DOHH2 (cell line): ENCODE measurements around the gene ERP27.

Experiments used
- H3F3A ChIP-seq: fragments of 200-600 bp; sonication (generic), shearing (Covaris generic); 2 replicates; pipeline ENCODE4 v1.6.0; 2016; ENCODE audit warnings: antibody characterized with exemption, mild to moderate bottlenecking; ENCODE audit not compliant: control insufficient read depth, insufficient read depth
- H3K27ac ChIP-seq: fragments of 200-600 bp; sonication (generic); 2 replicates; pipeline ENCODE4 v1.5.1; 2014; ENCODE audit warnings: low read depth, mild to moderate bottlenecking, low read length, moderate library complexity
- H3K27me3 ChIP-seq: fragments of 200-600 bp; sonication (generic); 2 replicates; pipeline ENCODE4 v1.6.1; 2014; ENCODE audit warnings: mild to moderate bottlenecking, low read length, mixed read lengths; ENCODE audit not compliant: control insufficient read depth
- H3K36me3 ChIP-seq: fragments of 200-600 bp; sonication (generic); 2 replicates; pipeline ENCODE4 v1.6.1; 2014; ENCODE audit warnings: mild to moderate bottlenecking, low read length, moderate library complexity, mixed read lengths; ENCODE audit not compliant: control insufficient read depth
- H3K4me1 ChIP-seq: fragments of 200-600 bp; sonication (generic); 2 replicates; pipeline ENCODE4 v1.6.1; 2014; ENCODE audit warnings: mild to moderate bottlenecking, low read length, mixed read lengths; ENCODE audit not compliant: control insufficient read depth
- H3K4me2 ChIP-seq: fragments of 200-600 bp; sonication (generic); 2 replicates; pipeline ENCODE4 v1.6.0; 2014; ENCODE audit warnings: mild to moderate bottlenecking, low read length, moderate library complexity
- H3K4me3 ChIP-seq: fragments of 200-600 bp; sonication (generic); 2 replicates; pipeline ENCODE4 v1.5.1; 2014; ENCODE audit warnings: mild to moderate bottlenecking, low read length, mixed read lengths
- H3K79me2 ChIP-seq: fragments of 200-600 bp; sonication (generic); 2 replicates; pipeline ENCODE4 v1.6.1; 2014; ENCODE audit warnings: mild to moderate bottlenecking, low read length, mixed read lengths; ENCODE audit not compliant: control insufficient read depth
- H3K9me2 ChIP-seq: fragments of 200-600 bp; sonication (generic); replicated peaks from 2 replicates; pipeline ENCODE4 v1.6.1; 2014; ENCODE audit warnings: mild to moderate bottlenecking, low read length, mixed read lengths; ENCODE audit not compliant: control insufficient read depth
- H3K9me3 ChIP-seq: fragments of 200-600 bp; sonication (generic); 2 replicates; pipeline ENCODE4 v1.6.1; 2014; ENCODE audit warnings: antibody characterized with exemption, low read length, mixed read lengths; ENCODE audit not compliant: control insufficient read depth, insufficient read depth
- H4K20me1 ChIP-seq: fragments of 200-600 bp; sonication (generic); 2 replicates; pipeline ENCODE4 v1.6.0; 2014; ENCODE audit warnings: low read depth, mild to moderate bottlenecking, antibody characterized with exemption, low read length, moderate library complexity; ENCODE audit not compliant: control insufficient read depth, insufficient read depth
- EZH2phosphoT487 ChIP-seq: fragments of 200-600 bp; sonication (generic); IDR thresholded peaks from 2 replicates; pipeline ENCODE4 v1.6.1; 2017; ENCODE audit warnings: borderline replicate concordance, mild to moderate bottlenecking, antibody characterized with exemption, low read length, moderate library complexity, mixed read lengths
- TF ChIP-seq, protein P1 (sequence below): fragments of 200-600 bp; sonication (generic); IDR thresholded peaks from one replicate; pipeline ENCODE4 v1.5.1; 2014; ENCODE audit warnings: antibody characterized with exemption, mild to moderate bottlenecking, low read depth, low read length; ENCODE audit not compliant: poor library complexity, severe bottlenecking

The ERP27 gene

DNA sequence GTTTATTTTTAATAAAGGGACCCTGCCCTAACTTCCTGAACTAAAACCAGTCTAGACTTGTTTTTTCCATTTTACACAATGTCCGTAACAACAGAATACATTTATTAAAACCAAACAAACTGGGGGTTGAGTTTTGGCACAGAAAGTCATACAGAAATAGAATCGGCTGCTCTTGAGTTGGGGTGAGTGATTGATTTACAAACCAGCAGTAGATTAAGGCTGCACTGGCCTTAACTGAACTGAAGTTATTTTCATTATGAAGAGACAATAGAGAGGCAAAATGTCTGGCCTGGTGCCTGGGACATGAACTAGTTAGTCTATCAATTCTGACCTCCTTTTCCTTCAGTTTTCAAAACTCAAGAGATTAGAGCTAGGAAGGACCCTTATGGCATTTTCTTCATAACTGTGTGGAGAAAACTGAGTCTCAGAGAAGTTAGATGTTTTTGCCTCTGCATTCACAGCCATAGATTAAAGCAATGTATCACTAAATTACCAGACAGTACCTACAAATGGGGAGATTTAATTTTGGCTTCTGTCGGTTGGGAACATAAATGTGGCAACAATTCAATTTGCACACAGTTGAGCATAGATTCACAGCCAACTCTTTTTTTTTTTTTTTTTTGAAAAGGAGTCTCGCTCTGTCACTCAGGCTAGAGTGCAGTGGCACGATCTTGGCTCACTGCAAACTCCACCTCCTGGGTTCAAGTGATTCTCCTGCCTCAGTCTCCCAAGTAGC lies 32.9 kb downstream of the ERP27 start:
- no peak for TF ChIP-seq EZH2phosphoT487
- TF ChIP-seq, protein P1, sequence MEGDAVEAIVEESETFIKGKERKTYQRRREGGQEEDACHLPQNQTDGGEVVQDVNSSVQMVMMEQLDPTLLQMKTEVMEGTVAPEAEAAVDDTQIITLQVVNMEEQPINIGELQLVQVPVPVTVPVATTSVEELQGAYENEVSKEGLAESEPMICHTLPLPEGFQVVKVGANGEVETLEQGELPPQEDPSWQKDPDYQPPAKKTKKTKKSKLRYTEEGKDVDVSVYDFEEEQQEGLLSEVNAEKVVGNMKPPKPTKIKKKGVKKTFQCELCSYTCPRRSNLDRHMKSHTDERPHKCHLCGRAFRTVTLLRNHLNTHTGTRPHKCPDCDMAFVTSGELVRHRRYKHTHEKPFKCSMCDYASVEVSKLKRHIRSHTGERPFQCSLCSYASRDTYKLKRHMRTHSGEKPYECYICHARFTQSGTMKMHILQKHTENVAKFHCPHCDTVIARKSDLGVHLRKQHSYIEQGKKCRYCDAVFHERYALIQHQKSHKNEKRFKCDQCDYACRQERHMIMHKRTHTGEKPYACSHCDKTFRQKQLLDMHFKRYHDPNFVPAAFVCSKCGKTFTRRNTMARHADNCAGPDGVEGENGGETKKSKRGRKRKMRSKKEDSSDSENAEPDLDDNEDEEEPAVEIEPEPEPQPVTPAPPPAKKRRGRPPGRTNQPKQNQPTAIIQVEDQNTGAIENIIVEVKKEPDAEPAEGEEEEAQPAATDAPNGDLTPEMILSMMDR = no peak
- Histone ChIP-seq H3K27ac (no peak overlapping the region), H3K36me3 (no peaks in the 10 kb centered on the region), H3K4me3 (no peak overlapping the region), H4K20me1 (no peaks in the 10 kb centered on the region), H3K79me2 (no peaks in the 10 kb centered on the region), H3K4me1 (no peaks in the 10 kb centered on the region), H3K9me3 (no peaks in the 10 kb centered on the region), H3F3A (no peaks in the 10 kb centered on the region), H3K9me2 (no peaks in the 10 kb centered on the region), H3K4me2 (no peak overlapping the region), H3K27me3 (no peaks in the 10 kb centered on the region)

DNA sequence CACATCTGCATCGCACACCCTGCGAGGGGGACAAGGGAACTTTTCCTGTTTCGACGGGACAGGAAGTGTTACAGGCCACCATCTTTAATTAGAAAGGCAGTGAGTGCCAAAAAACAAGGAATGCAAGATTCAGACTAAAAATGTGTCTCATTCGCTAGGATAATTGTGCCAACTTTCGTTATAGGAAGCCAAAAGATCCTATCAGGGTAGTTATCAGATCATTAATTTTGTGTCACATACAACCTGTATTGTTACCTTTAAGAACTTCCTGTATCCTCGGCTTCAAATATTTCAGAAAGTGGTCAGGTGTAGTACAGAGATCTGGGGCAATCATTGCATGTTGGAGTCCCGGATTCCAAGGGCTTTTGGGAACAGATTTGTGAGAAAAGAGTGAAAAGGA lies 33.5 kb downstream of the ERP27 start:
- Histone ChIP-seq H3K4me1 (no peaks in the 10 kb centered on the region), H3F3A (no peaks in the 10 kb centered on the region), H3K27ac (no peak overlapping the region), H3K9me3 (no peaks in the 10 kb centered on the region), H3K4me2 (no peak overlapping the region), H3K79me2 (no peaks in the 10 kb centered on the region), H3K4me3 (no peak overlapping the region), H3K36me3 (no peaks in the 10 kb centered on the region), H3K9me2 (no peaks in the 10 kb centered on the region), H4K20me1 (no peaks in the 10 kb centered on the region), H3K27me3 (no peaks in the 10 kb centered on the region)
- TF ChIP-seq EZH2phosphoT487 = no peak
- TF ChIP-seq, protein P1 = no peak

DNA sequence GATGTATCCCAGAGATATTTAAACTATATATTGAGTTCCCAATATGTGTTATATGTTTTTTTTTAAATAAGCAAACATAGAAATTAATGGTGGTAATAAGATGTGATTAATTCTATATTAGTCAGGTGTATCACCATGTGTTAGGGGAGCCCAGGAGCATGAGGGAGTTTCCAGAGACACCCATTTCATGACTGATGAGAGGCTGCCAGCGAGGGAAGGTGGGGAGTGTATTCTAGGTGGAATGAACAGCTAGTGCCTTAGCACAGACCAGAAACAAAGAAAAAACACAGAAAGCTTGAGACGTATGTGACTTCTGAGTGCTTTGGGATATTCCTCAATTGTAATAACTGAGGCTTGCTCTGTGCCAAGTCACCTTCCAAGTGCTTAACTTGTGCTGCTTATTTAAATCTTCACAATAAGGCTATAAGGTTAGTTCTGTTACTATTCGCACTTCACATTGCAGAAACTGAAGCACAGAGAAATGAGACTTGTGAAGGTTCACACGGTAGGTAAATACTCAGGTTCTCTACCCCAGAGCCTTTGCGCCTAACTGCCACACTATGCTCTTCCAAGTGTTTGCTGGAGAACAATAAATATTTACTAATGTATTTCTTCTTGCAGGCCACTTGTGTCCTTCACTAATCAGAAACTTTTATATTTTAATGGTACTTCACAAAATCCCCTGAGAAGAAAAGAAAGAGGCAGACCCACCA lies 34.8 kb downstream of the ERP27 start:
- H3K27ac ChIP-seq = no peak overlapping the region
- no peaks in the 10 kb centered on the region for H3K79me2 ChIP-seq
- no peaks in the 10 kb centered on the region for H3K9me3 ChIP-seq
- H3K36me3 ChIP-seq = no peaks in the 10 kb centered on the region
- H3F3A ChIP-seq = no peaks in the 10 kb centered on the region
- no peaks in the 10 kb centered on the region for H3K9me2 ChIP-seq
- H4K20me1 ChIP-seq = no peaks in the 10 kb centered on the region
- no peak overlapping the region for H3K4me3 ChIP-seq
- H3K27me3 ChIP-seq = no peaks in the 10 kb centered on the region
- TF ChIP-seq, protein P1 = no peak
- no peak overlapping the region for H3K4me2 ChIP-seq
- H3K4me1 ChIP-seq = no peaks in the 10 kb centered on the region
